Endometrial microvascular endothelial cells (primary cell): Measurements from ENCODE around the gene S100P. TPM values are rescaled to one million over a fixed set of nuclear protein-coding genes. Genes with fewer than 3 reads are reported as not detected.
"Not testable (repeated sequence)": the region's sequence is repeated elsewhere in the genome, so short reads cannot be mapped to it uniquely, and the experiment has no call there.

Source experiments
- in situ Hi-C: cut with HindIII; loops from 2 replicates; pipeline ENCODE4 v1.10.0; 2017; ENCODE audit warnings: low sequenced_read_pairs, low pct_unique_long_range_greater_than_20kb; ENCODE audit errors: inconsistent ontology term
- total RNA-seq: library from RNA; depleted of rRNA; stranded (reverse); fragments of >200 nt; gene quantifications from one replicate; pipeline ENCODE4 v1.2.3, GENCODE V29; 2015; ENCODE audit errors: inconsistent ontology term

The S100P gene
- total RNA-seq, 1 donor from 2014 or later = not detected

DNA sequence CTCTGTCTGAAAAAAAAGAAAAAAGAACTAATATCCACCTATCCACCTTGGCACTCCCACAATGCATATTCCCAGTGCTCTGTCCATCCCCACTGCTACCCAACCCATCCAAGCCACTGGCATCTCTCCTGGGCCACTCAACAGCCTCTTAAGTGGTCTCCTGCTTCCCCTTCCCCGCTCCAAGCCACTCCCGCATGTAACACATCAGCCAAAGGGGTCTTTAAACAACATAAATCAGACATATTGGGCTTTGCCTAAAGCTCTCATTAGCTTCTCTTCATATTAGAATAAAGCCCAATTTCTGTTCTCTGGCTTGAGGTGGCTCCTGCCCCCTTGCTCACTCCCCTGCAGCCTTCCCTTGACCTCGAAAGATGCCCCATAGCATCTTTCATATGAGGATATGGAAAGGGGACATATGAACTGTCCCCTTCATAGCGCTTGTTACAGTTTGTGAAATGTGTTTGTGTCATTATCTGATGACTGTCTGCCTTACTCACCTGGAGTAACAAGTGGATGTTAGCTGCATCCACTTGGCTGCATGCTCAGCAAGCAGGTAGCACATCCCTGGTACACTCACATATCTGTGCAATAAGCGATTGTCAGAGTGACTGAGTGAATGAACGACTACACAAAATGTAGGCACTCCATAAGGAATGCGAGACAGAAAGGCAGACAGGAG is 25.4 kb downstream of the S100P start:
- in situ Hi-C loops = no loop called here

DNA sequence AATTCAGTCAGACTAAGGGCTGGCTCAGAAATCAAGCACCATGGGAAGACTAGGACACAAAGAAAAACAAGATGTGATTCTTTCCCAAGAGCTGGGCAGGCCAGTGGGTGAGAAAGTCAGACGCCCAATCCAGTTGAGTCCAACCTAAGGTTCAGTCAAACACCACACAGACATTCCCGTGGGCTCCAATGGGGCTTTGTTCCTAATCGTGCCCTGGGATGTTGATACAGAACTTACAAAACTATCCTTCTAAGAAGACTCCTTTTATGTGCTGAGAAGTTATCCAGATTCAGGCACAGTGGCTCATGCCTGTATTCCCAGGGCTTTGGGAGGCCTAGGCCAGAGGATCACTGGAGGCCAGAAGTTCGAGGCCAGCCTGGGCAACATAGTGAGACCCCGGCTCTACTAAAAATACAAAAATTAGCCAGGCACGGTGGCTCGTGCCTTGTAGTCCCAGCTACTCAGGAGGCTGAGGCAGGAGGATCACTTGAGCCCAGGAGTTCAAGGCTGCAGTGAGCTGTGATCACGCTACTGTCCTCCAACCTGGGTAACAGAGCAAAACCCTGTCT is 26.0 kb downstream of the S100P start:
- in situ Hi-C loops = no loop called here

DNA sequence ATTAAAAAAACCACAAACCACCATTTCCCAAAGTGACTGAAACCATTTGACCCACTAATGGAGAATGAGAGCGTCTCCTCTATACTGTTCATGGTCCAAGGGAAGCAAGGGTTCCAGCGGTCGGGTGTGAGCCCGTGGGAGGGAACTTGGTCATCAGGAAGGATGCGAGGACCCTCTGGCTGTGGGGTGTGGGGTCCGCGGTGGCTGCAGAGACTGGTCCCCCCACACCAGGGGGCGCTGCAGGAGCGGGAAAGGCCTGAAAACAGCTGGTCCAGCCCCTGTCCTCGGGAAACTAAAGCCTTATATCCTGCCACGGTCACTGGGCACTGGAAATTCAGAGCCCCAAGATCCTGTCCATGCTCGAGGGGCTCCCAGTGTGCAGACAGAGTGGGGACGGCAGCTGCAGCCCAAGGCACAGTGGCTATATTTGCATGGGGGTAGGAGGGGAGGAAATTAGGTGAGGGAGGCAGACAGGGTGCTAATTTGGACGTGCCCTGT is 26.6 kb downstream of the S100P start:
- in situ Hi-C loops = no loop called here

DNA sequence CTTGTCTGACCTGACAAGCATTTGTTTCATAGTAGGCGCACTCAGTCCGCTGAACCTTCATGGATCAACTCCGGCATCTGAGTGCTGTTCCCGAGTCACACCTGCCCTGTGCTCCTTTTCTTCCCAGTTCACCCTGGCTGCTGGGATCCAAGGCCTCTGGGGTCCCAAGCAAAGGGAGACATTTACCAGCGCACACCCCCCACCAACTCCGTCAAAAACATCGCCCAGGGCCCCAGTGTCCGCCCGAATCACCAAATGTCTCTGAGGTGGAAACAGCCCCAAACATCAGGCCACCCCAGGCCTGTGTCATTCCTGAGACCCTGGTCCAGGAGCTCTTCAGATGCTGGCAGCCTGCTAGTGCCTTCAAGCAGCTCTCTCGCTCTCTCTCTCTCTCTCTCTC is 27.4 kb downstream of the S100P start:
- in situ Hi-C loops = no loop called here

DNA sequence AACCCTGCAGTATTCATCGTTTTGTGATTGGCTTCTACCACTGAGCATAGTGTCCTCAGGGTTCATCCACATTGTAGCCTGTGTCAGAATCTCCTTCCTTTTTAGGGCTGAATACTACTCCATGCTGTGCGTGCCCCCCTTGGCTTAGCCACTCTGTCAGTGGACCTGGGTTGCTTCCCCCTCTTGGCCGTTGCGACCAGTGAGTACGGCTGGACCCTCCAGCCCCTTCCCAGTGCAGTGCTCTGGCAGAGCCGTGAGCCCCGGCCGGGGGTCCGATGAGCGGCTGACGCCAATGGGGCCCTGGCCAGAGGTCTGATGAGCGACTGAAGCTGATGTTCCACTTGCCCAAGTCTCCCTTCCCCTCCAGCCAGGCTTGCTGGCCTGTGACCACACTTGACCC is 29.2 kb downstream of the S100P start:
- in situ Hi-C loops = no loop called here

DNA sequence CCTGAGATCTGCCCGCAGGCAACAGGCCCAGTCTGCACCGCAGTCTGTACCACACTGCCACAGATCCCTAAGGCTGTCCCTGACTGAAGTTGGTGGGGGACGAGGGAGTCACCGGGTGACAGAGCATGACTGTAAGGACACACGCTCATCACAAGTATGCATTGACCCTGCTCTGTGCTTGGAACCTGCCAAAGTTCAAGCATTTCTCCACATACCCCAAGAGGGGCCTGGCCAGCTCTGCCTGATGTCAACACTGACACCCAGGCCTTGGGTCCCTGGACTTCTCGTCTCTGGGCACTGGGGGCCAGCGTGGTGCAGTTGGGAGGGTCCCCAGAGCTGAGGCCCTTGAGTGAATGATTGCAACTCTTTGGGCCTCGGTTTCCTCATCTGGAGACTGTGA is 30.2 kb downstream of the S100P start:
- in situ Hi-C loops = no loop called here

DNA sequence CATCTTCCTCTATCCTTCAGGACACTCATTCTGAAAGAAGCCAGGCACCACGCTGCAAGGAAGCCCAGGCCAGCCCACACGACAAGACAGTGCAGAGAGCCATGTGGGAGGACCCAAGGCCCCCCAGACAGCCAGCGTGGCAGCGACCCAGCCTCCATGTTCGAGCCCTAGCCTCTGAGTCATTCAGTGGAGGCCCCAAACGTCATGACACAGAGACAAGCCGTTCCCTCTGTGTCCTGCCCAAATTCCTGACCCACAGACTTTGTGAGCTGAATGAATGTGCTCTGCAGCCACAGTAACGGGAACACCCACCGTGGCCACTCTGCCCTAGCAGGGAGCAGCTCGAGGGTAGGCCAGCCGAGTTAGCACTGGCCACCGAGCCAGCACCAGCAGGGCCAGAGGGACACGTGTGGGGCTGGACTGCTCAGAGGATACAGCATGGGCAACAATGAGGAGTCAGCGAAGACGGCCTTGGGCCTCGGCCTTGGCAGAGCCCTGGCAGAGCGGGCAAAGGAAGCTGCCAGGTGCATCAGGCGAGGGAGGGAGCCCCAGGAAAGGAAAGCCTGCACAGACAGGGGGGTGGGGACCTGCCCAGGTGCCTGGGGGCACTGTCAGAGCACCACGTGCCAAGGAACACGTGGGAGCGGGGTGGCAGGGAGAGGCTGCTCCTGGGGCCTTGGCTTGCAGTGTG is 30.9 kb downstream of the S100P start:
- in situ Hi-C loops = no loop called here

DNA sequence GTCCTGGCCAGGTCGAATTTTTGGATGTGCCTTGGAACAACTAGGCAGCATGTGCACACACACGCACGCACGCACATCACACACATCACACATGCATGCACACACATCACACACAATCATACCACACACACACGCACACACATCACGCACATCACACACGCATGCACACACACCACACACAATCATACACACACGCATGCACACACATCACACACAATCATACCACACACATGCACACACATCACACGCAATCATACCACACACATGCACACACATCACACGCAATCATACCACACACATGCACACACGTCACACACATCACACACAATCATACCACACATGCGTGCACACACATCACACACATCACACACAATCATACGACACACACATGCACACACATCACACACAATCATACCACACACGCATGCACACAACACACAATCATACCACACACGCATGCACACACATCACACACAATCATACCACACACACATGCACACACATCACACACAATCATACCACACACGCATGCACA is 31.8 kb downstream of the S100P start:
- in situ Hi-C loops = not testable (repeated sequence)

DNA sequence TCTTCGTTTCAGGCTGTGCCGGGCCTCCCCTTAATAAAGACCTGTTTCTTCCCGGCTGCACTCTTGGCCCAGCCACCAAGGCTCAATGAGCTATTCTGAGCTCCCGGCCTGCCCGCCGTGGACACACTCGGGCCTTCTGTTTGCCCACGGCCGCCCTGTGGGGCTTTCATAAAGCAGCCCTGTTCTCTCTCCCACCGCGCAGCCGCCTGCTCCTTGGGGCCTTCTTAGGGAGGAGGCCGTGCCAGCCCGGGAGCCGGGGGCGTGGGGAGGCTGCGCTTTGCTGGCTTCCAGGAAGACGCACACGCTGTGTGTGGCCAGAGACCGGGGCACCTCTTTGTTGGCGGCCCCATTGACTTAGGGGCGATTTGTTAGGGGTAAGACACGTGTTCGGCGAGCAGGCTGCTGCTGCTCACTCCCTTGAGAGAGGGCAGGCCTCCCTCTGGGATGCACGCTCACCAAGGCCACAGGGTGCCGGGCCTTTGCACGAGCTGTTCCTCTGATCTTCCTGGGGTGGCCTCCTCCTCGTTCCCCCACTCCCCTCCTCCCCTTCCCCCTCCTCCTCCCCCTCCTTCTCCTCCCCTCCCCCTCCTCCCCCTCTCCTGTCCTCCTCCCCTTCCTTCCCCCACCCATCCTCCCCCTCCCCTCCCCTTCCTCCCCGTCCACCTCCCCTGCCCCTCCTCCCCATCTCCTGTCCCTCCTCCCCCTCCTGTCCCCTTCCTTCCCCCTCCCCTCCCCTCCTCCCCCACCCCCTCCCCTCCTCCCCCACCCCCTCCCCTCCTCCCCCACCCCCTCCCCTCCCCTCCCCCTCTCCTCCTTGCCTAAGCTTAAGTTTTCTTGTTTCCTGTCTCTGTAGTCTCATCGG is 33.6 kb downstream of the S100P start:
- in situ Hi-C loops = no loop called here

DNA sequence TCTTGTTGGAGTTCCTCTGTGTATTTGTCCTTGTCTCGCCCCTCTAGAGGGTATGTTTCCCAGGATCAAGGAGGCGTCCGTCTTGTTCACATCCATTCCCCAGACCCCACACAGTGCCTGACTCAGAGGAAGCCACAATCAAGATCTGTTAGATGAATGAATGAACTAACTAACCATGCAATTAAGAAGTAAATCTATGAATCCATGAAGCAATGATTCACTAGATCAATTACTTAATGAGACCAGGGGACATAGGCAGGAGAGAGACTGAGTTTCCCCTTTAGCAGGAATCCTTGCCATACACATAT is 34.2 kb downstream of the S100P start:
- in situ Hi-C loops = no loop called here

DNA sequence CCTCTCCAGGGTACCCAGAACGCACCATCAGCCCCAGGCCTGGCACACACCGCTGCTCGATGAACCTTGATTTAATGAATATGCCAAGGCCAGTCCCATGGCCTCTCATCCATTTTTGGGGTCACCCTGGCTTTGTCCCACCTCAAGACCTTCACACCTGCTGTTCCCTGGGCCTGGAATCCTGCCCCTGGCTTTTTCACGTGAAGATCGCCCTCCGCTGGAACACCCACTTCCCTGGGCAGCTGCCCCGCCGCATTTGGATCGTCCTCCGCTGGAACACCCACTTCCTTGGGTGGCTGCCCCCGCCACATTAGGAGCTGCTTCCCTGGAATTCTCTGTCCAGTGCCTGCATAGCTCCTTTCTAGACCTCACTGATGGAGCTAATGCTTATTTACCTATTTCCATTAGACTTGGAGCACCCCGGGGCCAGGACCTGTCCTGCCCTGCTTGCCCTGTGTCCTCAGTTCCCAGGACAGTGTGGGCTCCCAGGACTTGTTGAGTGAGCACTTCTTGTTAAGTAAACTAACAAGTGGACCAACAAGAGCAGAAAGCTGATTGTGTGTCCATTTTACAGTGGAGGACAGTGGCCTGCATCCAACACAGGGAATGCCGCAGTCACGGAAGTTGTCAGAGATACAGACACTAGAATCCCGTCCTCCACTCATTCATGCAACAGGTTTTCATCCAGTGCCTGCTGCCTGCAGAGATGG is 34.8 kb downstream of the S100P start:
- in situ Hi-C loops = no loop called here

DNA sequence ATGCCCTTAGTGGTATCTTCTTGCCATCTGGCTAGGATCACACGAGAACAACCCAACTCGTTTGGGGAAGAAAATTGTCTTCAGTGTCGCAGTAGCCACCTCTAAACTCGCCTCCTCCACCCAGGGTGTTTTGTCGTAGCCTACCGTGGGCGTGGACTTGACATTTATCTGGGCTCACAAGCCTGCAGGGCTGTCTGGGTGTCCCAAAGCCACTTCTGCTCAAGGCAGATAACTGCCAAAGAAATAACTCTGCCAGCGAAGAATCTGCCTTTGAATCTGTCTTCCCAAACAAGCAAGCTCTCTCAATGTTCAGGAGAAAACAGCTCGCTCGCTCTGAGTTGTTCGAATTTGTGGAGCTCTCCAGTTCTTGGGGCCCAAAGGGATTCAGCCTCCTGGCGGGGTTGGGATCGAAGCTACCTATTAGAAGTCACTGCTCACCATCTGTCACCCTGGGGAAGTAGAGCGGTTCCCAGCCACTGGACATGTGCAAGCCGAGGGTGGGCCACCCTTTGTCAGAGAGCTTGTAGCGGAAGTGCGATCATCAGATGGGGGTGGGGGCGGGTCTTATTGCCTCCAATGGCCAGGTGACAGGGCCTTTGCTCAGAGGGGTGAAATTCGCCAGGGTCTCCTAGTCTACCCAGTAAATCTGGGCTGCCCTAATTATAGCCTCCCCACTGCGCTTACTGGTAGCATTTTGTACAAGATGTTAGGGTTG is 37.1 kb downstream of the S100P start:
- in situ Hi-C loops = no loop called here

DNA sequence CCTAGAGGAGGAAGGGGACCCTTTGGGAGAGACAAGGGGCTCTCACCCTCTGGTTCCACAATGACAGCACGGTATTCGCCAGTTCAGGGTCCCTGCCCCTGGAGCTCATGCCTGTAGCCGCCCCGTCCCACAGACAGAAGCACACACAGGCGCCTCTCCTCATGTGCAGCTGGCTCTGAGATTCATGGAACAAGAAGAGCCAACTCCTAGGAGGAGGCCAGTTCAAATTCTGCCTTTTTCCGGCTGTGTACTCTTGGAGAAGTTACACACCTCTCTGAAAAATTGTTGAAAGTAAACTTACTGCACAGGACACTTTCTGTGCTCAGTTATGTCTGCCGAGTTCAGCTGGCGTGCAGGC is 37.6 kb downstream of the S100P start:
- in situ Hi-C loops = no loop called here

DNA sequence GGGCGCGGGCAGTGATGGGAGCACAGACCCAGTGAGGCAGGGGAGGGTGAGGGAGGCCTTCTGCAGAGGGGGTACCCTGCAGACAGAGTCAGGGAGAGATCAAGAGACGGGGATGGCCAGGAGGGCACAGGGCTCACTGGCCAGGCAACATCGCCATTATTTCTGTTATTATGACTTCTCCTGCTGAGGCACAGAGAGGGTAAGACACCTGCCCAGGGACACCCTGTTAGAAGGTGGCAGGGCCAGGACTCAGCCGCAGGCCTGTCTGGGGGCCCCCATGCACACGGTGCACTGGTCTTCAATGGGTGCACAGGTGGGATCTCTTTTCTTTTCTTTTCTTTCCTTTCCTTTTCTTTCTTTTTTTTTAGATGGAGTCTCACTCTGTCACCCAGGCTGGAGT is 38.1 kb downstream of the S100P start:
- in situ Hi-C loops = no loop called here

DNA sequence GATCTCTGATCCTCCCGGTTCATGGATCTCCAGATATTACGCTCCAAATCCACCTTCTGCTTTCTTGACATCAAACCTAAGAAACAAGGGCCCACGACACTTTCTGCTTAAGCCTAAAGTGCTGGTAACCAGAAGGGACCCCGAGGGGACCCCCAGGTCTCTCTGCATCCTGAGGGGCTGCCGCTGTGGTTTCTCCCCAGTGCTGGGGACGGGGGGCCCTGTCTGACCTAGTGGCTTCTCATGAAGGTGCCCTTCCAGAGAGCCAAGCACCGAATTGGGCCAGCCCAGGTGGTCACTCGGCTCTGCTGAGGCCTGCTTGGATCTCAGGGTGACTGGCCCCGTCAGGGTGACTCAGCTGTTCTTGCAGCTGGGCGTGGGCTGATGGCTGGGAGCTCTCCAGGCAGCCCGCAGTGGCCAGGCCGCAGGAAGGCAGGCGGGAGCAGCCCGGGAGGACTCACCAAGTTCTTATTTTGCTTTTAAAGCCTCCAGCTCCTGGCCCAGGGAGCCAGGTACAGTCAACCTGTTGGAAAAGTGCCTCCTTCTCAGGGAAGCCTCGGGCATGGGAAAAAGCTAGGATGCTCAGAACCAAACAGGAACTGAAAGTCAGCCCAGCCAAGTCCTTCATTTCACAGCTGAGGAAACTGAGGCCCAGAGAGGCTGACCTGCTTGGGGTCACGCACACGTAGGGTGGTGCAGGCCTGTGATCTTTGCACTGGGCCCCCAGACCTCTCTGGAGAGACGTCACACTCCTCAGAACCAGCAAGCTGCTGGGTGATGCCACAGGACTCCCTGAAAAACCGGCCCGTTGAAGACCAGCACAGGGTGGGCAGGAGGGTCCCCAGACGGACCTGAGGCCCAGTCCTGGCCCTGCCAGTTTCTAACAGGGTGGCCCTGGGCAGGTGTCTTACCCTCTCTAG is 39.0 kb downstream of the S100P start:
- in situ Hi-C loops = no loop called here

DNA sequence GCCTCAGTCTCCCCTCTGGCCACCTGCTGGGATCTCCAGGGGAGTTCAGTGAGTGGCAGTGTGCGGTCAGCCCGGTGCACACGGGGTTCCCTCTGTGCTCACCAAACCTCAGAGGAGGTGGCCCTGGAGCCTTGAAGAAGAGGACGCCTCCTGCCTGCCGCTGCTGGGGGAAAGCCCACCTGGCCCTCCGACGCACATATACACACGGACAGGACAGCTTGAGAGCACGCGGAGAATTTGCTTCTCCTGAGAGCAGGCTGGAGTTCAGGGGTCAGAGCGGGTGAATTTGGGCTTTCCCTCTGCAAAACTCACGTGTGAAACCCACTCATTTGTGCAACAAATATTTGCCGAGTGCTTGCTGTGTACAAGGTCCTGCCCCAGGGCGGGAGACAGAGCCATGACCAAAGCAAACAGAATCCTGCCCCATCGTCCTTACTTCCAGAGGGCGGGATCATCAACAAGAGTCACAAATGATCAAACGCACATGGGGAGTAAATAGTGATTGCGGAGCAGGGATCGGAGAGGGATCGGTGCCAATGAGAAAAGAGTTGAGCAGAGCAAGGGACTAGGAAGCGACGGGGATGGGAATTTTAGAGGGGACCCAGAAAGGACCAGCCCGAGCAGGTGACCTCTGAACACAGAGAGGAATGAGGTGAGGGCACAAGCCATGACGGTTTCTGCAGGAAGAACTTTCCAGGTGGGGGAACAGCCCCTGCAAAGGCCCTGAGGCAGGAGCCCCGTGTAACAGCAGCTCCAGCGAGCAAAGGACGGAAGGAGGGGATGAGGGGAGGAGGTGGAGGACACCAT is 39.9 kb downstream of the S100P start:
- in situ Hi-C loops = no loop called here
